Stimulated activated CD4-positive, alpha-beta T cell treated with anti-CD3 and anti-CD28 coated beads, TNF-alpha, amount 100 ng/mL, for 48 hours (primary cell): Measurements from ENCODE around the gene SCN1A.
"Not testable (repeated sequence)": the region's sequence is repeated elsewhere in the genome, so short reads cannot be mapped to it uniquely, and the experiment has no call there.

Source experiments
- DNase-seq, 3 donors: peaks; one replicate each; pipeline ENCODE4 v3.0.0-alpha.2; 2020; ENCODE audit warnings: low read depth in 3 of 3

Gene SCN1A

DNA sequence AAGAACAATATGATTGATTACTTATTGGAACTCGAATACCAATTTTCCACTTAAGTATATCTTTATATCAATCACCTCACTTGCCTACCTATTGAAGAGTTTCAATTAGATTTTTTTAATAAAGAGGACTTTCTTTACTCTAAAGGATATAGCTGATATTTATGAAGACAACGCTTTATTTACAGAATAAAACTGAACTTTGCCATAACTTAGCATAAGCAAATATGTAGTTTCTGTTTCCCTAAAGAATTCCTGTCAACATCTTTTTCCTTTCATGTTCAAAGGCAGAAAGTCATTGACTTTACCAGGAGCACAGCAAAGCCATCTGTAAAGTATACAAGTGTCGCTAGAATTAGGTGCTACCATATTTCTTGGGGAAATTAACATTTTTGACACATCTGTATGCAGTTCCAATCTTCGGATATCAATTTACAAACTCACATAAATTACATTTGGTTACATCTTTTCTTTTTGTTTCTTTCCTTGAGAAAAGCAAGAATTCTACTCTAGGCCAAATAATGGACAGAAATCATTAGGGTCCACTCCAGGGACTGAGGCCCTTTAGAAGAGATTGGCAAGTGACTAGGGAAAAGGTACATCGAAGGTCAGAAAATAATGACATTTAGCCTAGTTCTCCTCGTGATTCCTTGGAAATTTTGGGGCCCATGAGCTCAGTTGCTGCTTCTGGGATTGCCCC, 7.5 kb upstream of the SCN1A start:
- no peak for DNase-seq

DNA sequence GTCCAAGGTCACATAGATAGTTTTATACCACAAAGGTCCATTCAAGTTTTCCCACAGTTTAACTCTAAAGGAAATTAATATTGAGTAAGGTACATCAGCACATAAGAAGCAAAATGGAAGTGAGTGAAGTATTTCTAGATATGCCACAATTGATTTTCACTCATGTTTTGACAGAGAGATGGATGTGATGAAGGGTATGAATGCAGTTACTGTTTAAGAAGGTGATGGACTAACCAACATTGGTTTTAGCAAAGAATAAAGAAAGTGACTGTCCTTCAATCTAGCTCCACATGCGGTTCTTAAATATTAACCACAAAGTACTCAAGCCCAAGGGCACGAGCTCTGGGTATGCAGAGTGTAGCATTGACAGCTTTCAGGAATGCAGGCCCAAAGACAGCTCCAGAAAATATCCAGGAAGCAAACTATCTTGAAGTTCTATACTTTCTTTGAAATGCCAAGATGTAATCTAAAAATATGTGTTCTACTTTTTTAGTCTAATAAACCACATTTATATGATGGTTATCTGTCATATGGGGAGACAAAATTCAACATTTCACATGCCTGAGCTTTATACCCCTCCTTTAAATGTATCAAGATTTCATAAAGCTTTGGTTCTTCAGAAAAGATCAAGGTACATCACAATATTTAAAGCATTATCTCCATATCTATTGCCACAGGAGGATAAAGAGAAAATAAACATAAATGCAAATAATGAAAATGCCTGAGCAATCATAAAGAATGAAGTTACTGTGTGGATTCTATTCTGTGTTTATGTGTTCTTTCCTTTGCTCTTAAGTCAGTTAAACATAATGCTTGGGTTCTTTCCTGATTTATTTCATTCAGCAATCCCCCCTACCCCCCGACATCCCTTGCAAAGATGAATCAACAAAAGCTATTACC, 6.7 kb upstream of the SCN1A start:
- no peak for DNase-seq

DNA sequence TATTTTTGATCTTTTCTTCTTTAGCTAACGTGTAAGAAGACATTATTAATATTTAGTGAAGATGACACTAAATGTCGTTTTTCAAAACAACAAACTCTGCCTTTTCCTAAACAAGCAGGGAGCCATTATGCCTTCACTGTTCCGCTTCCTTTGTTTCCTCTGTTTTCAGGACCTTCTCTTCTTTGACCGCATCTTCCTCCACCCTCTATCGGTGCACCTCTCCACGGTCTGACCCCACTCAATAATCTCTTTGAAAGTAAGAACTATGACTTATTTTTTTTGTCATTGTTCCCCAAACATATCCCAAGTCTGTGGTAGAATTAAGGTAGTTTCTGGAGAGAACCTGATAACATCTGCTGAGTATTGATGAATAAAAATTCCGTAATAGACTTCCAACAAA, 5.8 kb upstream of the SCN1A start:
- DNase-seq, result no peak

DNA sequence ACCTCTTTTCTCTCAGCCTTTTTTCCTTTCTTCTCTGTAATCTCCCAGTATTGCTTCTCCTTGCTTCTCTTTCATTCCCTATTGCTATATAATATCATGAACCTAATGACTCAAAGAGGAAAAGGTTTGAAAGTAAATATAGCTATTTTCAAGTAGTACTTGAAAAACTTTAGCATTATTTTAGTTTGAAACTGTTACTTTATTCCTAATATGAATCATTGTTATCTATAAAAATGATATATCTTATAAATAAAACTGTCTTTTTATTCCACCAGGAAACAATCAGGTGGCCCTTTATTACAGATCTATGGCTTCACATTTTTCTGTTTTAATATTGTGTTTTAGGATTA, 311 bp upstream of the SCN1A start:
- no peak for DNase-seq

DNA sequence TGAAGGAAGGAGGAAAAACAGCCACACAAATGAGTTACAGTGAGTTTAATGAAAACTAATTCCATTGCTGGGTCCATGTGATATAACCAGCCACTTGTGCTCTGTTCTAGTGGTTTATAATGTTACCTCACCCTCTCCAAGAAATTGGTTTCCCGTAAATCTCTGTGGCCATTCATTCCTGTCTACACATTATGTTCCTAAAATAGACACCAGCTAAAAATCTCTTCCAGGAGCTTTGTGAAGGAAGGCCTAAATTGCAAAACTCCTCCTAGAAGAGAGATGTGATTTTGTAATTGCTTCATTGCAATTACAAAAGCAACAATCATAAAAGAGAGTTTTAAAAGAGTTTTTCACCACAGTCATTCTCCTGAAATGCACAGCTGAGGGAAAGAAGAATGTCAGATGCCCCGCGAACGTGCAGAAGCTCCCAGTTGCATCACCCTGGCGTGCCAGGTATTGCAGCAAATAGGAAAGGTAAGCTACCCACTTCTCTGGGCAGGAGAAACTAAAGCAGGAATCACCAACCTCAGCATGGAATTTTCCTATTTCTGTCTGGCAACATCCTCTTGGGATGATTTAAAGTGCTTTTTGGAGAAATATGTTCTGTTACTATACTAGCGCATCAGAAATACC, 1.7 kb downstream of the SCN1A start:
- DNase-seq, result no peak

DNA sequence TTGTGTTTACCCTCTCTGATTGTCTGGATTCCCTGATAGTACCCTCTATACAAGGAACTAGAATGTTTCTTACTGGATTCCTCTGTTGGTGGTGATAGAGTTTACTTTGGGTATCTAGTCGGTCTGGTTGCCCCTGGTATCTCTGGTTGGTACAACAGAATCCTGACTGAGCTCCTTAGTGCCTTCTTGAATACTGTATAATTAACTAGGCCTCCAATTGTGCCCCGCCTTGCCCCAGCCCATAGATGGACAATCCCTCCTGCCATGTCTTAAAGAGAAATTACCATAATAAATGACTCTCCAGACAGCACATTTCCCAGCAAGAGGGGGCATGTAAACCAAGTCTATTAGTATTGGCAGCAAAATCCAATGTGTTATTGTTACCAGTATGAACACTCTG, 2.3 kb downstream of the SCN1A start:
- no peak for DNase-seq

DNA sequence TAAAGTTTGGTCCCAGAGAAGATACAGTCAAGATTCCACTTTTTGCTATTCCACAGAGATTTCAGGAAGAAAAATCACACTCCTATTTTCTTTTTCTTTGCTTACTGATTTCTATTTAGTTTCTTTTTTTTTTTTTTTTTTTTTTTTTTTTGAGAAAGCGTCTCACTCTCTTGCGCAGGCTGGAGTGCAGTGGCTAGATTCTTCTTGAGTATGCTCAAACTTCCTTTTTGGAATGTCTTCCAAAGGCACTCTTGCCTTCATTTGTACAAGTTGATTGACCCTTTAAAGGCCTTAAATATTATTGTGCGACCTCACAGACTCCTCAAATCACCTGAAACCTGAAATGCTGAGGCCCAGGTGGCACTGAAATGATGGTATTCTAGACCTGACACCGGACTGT, 9.6 kb downstream of the SCN1A start:
- DNase-seq, result no peak

DNA sequence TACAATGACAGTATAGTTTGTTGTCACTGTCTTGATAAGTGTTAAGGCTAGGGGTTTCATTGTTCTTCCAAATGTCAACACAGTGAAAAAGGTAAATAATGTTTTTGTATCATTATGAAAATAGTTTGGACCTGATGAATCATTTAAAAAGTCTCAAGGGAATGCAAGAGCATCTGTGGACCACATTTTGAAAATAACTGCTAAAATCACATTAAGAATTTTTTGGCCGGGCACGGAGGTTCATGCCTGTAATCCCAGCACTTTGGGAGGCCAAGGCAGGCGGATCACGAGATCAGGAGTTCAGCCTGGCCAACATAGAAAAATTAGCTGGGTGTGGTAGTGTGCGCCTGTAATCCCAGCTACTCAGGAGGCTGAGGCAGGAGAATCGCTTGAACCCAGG, 10.3 kb downstream of the SCN1A start:
- DNase-seq, result no peak

DNA sequence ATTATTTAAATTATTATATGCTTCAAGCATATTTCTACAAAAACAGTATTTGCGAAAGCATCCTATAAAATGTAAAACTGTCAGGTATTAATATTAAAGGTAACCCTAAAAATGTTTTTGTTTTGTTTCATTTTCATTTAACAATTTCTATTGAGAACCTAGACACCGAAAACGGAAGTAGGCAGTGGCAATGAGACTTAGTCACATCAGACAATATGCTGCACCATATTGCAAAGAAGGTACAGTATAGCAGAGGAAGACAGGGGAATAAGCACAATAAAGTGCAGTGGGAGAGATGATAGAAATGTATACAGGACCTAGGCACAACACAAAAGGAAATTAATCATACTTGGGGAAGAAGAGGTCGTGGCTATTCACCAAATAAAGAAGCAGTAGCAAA, 12.2 kb downstream of the SCN1A start:
- DNase-seq, result no peak

DNA sequence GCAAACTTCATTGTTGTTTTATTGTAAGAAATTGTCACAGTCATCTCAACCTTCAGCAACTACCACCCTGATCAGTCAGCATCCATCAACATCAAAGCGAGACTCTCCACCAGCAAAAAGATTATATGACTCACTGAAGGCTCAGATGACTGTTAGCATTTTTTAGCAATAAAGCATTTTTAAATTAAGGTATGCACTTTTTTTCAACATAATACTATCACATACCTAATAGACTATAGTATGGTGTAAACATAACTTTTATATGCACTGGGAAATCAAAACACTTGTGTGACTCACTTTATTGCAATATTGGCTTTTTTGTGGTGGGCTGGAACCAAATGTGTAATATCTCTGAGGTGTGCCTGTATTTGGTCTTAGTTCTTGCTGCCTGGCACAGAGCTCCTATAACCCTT, 15.6 kb downstream of the SCN1A start:
- no peak for DNase-seq

DNA sequence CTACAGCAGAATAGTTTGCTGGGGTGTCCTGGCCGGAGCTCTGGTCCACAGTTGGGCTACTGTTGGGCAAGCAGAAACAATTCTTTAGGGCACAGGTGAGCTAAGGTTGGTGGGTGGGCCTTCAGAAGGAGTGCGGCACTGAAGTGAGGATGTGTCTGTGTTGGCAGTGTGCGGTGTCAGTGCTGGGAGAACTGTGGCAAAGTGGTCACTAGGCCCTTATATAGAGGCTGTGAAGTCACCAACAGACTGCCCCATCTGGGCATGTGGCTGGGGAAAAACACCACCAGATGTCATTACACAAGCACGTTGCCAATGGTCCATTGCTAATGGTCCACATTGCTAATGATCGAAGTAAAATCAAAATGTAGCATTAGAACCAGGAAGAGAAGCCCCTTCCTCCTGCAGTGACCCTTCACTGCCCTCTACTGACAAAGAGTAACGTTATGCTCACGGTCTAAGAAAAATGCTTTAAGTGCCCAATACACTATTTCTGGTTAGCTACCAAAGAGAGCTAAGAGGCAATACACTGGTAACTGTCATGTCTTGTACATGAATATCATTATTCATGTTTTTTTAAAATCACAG, 21.3 kb downstream of the SCN1A start:
- no peak for DNase-seq

DNA sequence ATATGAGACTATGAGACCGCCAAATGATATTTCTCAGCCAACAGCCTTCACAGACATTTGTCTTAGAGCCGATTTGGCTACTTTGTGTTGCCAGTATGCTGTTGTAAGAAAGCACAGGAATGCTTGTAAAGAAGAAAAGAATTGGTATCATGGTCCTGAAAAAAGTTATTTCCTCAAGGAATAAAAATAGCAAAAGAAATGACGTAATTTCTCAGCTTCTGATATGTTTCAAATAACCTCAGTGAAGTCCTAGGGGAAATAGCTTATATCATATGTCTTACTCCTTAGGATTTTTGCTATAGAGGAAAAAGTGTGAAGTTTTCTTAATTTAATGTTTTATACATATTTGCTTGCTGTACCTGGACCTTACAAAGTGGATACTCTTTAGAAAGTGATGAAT, 23.0 kb downstream of the SCN1A start:
- no peak for DNase-seq

DNA sequence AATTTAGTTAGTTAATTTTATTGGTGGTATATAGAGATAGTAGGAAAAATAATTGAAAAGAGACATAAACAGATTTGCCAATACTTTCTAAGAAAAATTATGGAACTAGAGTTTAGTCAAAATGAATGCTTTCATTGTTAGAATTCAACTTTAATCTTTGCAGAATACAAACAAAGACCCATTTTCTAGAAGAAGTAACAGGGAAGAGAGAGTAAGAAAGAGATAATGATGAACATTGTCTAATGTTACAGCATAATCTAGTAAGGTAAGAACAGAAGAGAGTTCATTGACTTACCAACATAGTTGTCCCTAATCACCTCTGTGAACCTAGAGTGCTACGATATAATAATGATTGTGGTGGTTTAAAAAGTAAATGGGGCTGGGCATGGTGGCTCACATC, 23.7 kb downstream of the SCN1A start:
- no peak for DNase-seq

DNA sequence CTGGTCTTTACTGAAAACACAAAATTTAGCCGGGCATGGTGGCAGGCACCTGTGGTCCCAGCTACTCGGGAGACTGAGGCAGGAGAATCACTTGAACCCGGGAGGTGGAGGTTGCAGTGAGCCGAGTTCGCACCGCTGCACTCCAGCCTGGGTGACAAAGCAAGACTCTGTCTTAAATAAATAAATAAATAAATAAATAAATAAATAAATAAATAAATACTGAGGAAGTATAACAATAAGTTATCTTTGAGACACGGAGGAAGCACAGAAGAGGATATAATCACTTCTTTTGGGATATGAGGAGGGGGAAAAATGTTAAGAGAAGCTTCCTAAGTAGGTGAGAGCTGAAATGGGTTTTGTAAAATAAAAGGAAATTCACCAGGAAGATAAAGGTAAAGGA, 24.5 kb downstream of the SCN1A start:
- DNase-seq, result not testable (repeated sequence)

DNA sequence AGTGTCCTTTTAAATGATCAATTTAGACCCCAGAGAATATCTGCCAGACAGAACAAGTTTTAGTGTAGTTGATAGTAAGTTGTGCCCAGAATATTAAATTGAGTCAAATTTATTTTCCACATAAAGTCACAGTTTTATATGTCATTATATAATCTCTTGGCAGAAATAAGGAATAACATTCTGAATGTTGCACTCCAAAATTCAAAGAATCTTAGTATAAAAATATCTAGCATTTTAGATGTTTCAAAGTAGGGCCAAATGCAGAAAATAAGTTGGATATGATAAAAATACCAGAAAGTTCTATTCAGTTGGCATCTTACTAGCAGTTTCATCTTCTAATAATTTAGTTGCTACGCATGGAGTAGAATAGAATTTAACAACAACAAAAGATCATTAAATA, 33.5 kb downstream of the SCN1A start:
- DNase-seq, result no peak

DNA sequence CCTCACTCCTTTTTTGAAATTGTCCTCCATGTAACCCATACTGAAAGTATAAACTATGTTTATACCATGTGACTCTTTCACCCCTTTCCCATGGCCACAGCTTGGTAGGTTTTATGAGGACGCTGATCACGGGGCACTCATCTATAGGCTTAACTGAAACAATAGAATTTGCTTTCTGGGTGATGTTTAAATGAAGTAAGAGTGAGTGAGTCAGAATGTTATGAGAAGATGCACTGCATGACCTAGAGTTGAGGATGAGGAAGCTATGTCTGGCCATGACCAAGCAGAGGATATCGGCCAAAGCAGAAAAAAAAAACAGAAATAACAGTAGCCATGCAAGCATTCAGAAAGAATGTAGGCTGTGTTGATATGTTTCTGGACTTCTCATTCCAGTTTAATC, 34.9 kb downstream of the SCN1A start:
- no peak for DNase-seq

DNA sequence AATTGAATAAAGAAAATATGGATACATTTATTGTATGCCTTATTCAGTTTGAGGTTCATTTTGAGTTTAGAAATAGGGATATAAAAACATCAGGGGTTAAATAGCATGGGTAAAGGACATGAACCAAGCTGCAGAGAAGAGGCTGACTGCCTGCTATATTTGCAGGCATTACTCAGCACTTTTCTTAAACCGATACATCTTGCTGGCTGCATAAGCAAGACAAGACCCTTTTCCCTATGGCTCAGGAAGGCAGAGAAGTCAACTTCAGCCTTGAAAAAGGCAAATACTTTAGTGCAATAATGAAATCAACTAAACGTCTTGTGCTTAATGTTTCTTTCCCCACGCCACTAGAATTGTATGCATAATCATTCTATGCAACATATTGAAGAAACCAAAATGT, 36.4 kb downstream of the SCN1A start:
- no peak for DNase-seq

DNA sequence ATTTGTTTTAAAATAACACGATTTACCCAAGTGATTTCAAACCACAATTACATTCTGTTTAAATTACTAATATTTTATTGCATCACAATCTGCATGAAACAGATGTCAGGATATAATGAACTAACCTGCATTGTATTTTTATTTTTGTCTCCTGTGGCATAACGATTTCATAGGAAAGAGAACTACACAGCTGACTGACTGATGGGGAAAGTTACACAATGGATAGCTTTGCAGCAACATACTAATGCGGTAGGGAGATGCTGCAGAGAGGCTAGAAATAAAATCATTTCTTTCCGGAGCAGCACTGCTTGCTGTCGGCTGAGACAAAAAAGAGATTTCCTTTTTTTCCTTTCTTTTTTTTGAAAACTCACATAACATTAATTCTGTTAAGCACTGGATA, 36.9 kb downstream of the SCN1A start:
- DNase-seq, result no peak

DNA sequence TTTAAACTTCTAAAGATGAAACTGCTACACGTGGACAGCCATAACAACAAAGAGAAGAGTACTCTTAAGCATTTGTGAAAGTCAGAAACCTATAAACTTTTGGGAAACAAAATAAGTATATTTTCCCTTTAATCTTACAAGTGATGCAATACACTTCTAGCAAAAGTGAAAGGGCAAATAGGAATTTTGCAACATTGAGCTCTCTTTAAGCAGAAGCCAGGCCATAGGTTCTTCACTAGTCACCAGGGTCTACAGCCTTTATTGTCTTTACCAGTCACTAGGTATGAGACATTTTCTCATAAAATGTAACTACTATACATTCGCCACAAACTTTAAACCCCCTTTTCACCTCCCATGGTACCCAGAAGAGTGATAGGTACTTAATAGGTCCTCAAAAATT, 37.5 kb downstream of the SCN1A start:
- DNase-seq, result no peak

DNA sequence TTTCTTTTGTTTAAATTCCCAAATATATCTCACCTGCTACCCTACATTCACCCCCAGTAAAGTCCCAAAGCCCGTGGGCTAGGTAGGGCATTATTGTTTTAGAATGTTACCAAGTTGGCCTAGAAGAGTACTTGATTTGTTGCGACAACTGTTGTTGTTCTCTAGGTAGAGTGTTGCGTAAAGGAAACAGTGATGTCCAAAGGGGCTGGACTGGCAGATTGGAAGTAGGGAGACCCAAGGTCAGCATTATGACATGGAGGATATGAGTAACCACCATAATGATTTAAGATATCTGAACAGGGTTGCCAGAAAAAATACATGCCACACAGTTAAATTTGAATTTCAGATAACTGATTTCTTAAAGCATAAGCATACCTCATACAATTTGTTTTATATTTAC, 39.2 kb downstream of the SCN1A start:
- DNase-seq, result no peak

DNA sequence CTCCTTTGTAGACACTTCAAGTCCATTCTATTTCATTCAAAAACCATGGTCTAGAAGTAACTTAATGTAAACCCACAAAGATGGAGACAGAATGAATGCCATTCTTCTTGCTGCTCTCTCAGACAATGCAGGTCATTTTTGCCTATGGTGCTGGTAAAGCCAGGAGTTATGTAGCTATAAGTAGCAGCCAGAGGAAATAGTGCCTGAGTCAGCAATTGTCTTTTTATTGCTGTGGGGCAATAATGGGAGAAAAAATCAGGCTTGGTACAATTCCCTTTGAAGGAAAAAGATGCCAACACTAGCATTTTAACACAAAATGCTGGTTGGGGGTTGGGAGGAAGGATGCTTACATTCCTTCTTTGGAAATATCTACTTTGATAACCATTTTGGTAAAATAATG, 43.5 kb downstream of the SCN1A start:
- DNase-seq, result no peak

DNA sequence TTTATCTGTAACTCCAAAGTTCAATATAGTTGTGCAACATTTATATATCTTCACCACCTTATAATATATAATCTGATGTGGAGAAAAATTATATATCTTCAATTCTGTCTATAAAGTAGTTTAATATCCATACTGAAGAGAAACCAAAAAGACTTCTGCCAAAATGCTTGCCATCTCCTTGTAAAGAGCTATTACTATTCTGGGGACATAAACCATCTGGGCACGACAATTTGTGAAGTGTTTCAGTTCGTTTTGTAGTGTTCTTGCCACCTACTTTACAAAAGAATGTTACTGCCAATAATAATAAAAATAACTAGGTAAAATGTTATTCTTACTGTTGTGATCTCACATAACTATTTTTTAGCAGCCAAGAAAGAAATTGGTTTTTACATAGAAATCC, 45.1 kb downstream of the SCN1A start:
- DNase-seq, result no peak

DNA sequence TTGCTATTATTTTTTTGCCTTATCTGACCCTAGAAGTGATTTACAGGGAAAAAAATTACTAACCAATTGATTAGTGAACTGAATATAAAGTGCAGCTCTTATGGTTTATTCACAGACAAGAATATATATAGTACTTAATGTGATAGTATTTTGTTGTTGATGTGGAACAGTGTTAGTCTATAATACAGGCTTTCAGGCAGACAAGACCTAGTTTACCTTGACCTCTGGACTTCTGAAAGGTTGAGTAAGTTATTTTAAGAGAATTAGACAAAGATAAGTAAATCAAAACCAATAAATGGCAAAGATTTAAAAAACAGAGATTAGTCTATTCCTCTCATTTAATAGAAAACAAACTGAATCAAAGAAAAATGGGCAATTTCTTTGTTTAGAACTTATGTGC, 46.0 kb downstream of the SCN1A start:
- DNase-seq, result no peak
